GM19328 (cell line): ENCODE results near the gene GASK1B.

Experiments
- ATAC-seq: cut with Tn5 transposase; IDR thresholded peaks from one replicate; pipeline ENCODE4 v1.9.1; 2021; ENCODE audit warnings: mild to moderate bottlenecking, moderate library complexity; ENCODE audit not compliant: unreplicated experiment

GASK1B gene

GRCh38 chr4:158189422-158189821 is 16.6 kb upstream of the GASK1B start:
- ATAC-seq = no peak

GRCh38 chr4:158186815-158187214 is 14.0 kb upstream of the GASK1B start:
- ATAC-seq = no peak

- ATAC-seq = no peak
Measured at GRCh38 chr4:158182736-158183135, 9.9 kb upstream of the GASK1B start.

- ATAC-seq = no peak
Measured at GRCh38 chr4:158181906-158182305, 9.1 kb upstream of the GASK1B start.

- no peak for ATAC-seq
Measured at GRCh38 chr4:158179465-158179864, 6.6 kb upstream of the GASK1B start.

GRCh38 chr4:158176776-158177175 is 4.0 kb upstream of the GASK1B start:
- no peak for ATAC-seq

GRCh38 chr4:158176108-158176507 is 3.3 kb upstream of the GASK1B start:
- no peak for ATAC-seq

- no peak for ATAC-seq
Measured at GRCh38 chr4:158170691-158171561, 1.9 kb downstream of the GASK1B start.

- no peak for ATAC-seq
Measured at GRCh38 chr4:158169931-158170690, 2.7 kb downstream of the GASK1B start.

GRCh38 chr4:158169506-158169905 is 3.3 kb downstream of the GASK1B start:
- no peak for ATAC-seq

- no peak for ATAC-seq
Measured at GRCh38 chr4:158168606-158169005, 4.2 kb downstream of the GASK1B start.

GRCh38 chr4:158166701-158167100 is 6.1 kb downstream of the GASK1B start:
- no peak for ATAC-seq

GRCh38 chr4:158164768-158165213 is 8.0 kb downstream of the GASK1B start:
- no peak for ATAC-seq

- no peak for ATAC-seq
Measured at GRCh38 chr4:158163941-158164767, 8.7 kb downstream of the GASK1B start.

- ATAC-seq = no peak
Measured at GRCh38 chr4:158162631-158163030, 10.2 kb downstream of the GASK1B start.

GRCh38 chr4:158161551-158162354 is 11.1 kb downstream of the GASK1B start:
- no peak for ATAC-seq

- no peak for ATAC-seq
Measured at GRCh38 chr4:158159718-158160094, 13.1 kb downstream of the GASK1B start.

GRCh38 chr4:158159054-158159717 is 13.6 kb downstream of the GASK1B start:
- no peak for ATAC-seq

- no peak for ATAC-seq
Measured at GRCh38 chr4:158157412-158157811, 15.4 kb downstream of the GASK1B start.
